ENCODE results near the gene SEC14L6. TPM values are rescaled to one million over a fixed set of nuclear protein-coding genes. Genes with fewer than 3 reads are reported as not detected.

SEC14L6 gene
- total RNA-seq, 2 experiments from 2014 or later, result not detected

DNA sequence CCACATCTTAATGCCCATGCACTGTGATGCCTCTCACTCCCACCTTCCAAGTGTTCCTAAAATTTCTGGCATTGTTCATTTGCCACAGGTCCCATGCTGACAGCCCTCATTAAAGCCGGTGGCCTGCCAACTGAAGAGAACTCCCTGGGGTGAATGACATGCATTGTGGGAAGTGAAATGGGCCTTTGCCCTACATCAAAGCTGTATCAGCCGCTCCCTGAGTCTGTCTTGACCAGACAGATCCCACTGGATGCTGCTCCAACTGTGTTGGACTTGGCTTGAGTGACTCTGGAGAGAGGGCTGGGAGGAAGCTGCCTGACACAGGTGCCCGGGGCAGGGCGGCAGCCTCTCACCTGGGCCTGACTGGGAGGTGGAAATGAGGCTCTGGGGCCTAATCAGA lies 32.3 kb downstream of the SEC14L6 start:
- POLR2A ChIA-PET, result no interaction called here
- no peak overlapping the region for H3K4me3 Mint-ChIP-seq

GRCh38 chr22:30513462-30513861 lies 33.1 kb downstream of the SEC14L6 start:
- DNase-seq, result no peak
- CTCF ChIA-PET, result no interaction called here
- no peak overlapping the region for H3K4me3 Mint-ChIP-seq
- peaks cover 3% of the 10 kb centered on the region for H3K27me3 Mint-ChIP-seq
- no peak overlapping the region for H3K27ac Mint-ChIP-seq
- no peaks in the 10 kb centered on the region for H3K4me1 Mint-ChIP-seq
- no peaks in the 10 kb centered on the region for H3K36me3 Mint-ChIP-seq (ENCODE audit: low read depth)
- POLR2A ChIA-PET, result interaction anchor here (0.6 kb wide), 1 partner anchor 22 kb away, joined by 3 read pairs; no protein-coding TSS in a partner anchor
- H3K9me3 Mint-ChIP-seq, result no peaks in the 10 kb centered on the region

More for the DNA sequence above, 32.3 kb downstream of the SEC14L6 start:
- Mint-ChIP-seq H3K36me3 (ENCODE audit: low read depth) (no peaks in the 10 kb centered on the region), H3K4me1 (no peaks in the 10 kb centered on the region), H3K27me3 (peaks cover 3% of the 10 kb centered on the region), H3K9me3 (no peaks in the 10 kb centered on the region), H3K27ac (no peak overlapping the region)
- DNase-seq, result no peak
- CTCF ChIA-PET, result no interaction called here

- Mint-ChIP-seq H3K36me3 (ENCODE audit: low read depth) (no peaks in the 10 kb centered on the region), H3K4me3 (no peak overlapping the region), H3K27ac (no peak overlapping the region), H3K4me1 (no peaks in the 10 kb centered on the region), H3K27me3 (peaks cover 2% of the 10 kb centered on the region), H3K9me3 (no peaks in the 10 kb centered on the region)
- ChIA-PET POLR2A (no interaction called here), CTCF (no interaction called here)
- DNase-seq, result no peak
Measured at GRCh38 chr22:30511911-30512310, 34.6 kb downstream of the SEC14L6 start.

GRCh38 chr22:30511109-30511508 lies 35.4 kb downstream of the SEC14L6 start:
- DNase-seq, result no peak
- no peak overlapping the region for H3K4me3 Mint-ChIP-seq
- no peaks in the 10 kb centered on the region for H3K9me3 Mint-ChIP-seq
- no peaks in the 10 kb centered on the region for H3K4me1 Mint-ChIP-seq
- no peak overlapping the region for H3K27ac Mint-ChIP-seq
- peaks cover 7% of the 10 kb centered on the region for H3K27me3 Mint-ChIP-seq
- ChIA-PET POLR2A (no interaction called here), CTCF (interaction anchor here (0.7 to 1.2 kb wide), 2 partner anchors 124 to 362 kb away, joined by 3 read pairs; no protein-coding TSS in a partner anchor)
- H3K36me3 Mint-ChIP-seq (ENCODE audit: low read depth), result no peaks in the 10 kb centered on the region

- Mint-ChIP-seq H3K9me3 (no peaks in the 10 kb centered on the region), H3K27ac (no peak overlapping the region), H3K4me1 (no peaks in the 10 kb centered on the region), H3K4me3 (no peak overlapping the region), H3K27me3 (peaks cover 19% of the 10 kb centered on the region), H3K36me3 (ENCODE audit: low read depth) (no peaks in the 10 kb centered on the region)
- no peak for DNase-seq
- ChIA-PET POLR2A (no interaction called here), CTCF (no interaction called here)
Measured at GRCh38 chr22:30508216-30508615, 38.3 kb downstream of the SEC14L6 start.

GRCh38 chr22:30507670-30508069 lies 38.9 kb downstream of the SEC14L6 start:
- Mint-ChIP-seq H3K27ac (no peak overlapping the region), H3K4me1 (no peaks in the 10 kb centered on the region), H3K9me3 (no peaks in the 10 kb centered on the region), H3K4me3 (no peak overlapping the region), H3K27me3 (peaks cover 19% of the 10 kb centered on the region), H3K36me3 (ENCODE audit: low read depth) (no peaks in the 10 kb centered on the region)
- POLR2A ChIA-PET, result no interaction called here
- no peak for DNase-seq
- CTCF ChIA-PET, result no interaction called here

- H3K27ac Mint-ChIP-seq, result no peak overlapping the region
- H3K9me3 Mint-ChIP-seq, result no peaks in the 10 kb centered on the region
- H3K4me1 Mint-ChIP-seq, result no peaks in the 10 kb centered on the region
- no peaks in the 10 kb centered on the region for H3K36me3 Mint-ChIP-seq (ENCODE audit: low read depth)
- H3K4me3 Mint-ChIP-seq, result no peak overlapping the region
- ChIA-PET POLR2A (no interaction called here), CTCF (no interaction called here)
- H3K27me3 Mint-ChIP-seq, result peaks cover 19% of the 10 kb centered on the region
- no peak for DNase-seq
Measured at GRCh38 chr22:30506507-30506968, 40.0 kb downstream of the SEC14L6 start.

GRCh38 chr22:30503551-30503950 lies 43.0 kb downstream of the SEC14L6 start:
- no peaks in the 10 kb centered on the region for H3K9me3 Mint-ChIP-seq
- H3K36me3 Mint-ChIP-seq (ENCODE audit: low read depth), result no peaks in the 10 kb centered on the region
- CTCF ChIA-PET, result no interaction called here
- no peak overlapping the region for H3K27ac Mint-ChIP-seq
- peaks cover 19% of the 10 kb centered on the region for H3K27me3 Mint-ChIP-seq
- POLR2A ChIA-PET, result no interaction called here
- H3K4me3 Mint-ChIP-seq, result no peak overlapping the region
- no peaks in the 10 kb centered on the region for H3K4me1 Mint-ChIP-seq
- no peak for DNase-seq

- H3K4me1 Mint-ChIP-seq, result no peaks in the 10 kb centered on the region
- peaks cover 23% of the 10 kb centered on the region for H3K27me3 Mint-ChIP-seq
- DNase-seq, result no peak
- H3K36me3 Mint-ChIP-seq (ENCODE audit: low read depth), result no peaks in the 10 kb centered on the region
- H3K4me3 Mint-ChIP-seq, result no peak overlapping the region
- ChIA-PET POLR2A (no interaction called here), CTCF (no interaction called here)
- H3K9me3 Mint-ChIP-seq, result no peaks in the 10 kb centered on the region
- no peak overlapping the region for H3K27ac Mint-ChIP-seq
Measured at GRCh38 chr22:30502911-30503310, 43.6 kb downstream of the SEC14L6 start.

GRCh38 chr22:30502153-30502552 lies 44.4 kb downstream of the SEC14L6 start:
- H3K4me1 Mint-ChIP-seq, result no peaks in the 10 kb centered on the region
- H3K4me3 Mint-ChIP-seq, result no peak overlapping the region
- H3K36me3 Mint-ChIP-seq (ENCODE audit: low read depth), result no peaks in the 10 kb centered on the region
- peaks cover 23% of the 10 kb centered on the region for H3K27me3 Mint-ChIP-seq
- CTCF ChIA-PET, result no interaction called here
- no peaks in the 10 kb centered on the region for H3K9me3 Mint-ChIP-seq
- no peak for DNase-seq
- POLR2A ChIA-PET, result no interaction called here
- H3K27ac Mint-ChIP-seq, result no peak overlapping the region

DNA sequence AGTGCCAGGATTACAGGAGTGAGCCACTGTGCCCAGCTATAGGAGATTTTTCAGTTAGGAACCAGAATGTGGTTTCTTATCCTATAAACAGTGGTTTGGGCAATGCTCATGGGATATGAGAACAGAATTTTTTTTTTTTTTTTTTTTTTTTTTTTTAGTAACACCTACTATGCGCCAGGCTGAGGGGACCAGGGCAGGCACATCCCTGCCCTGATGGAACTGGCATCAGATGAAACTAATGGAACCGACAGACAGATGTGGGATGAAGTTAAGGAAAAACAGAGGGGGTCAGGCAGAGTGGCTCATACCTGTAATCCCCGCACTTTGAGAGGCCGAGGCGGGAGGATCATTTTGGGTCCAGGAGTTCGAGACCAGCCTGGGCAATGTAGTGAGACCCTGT lies 45.9 kb downstream of the SEC14L6 start:
- ChIA-PET CTCF (interaction anchor here (0.6 kb wide), 1 partner anchor 1065 kb away, joined by 4 read pairs; no protein-coding TSS in a partner anchor), POLR2A (no interaction called here)
- H3K27ac Mint-ChIP-seq, result no peak overlapping the region
- H3K4me1 Mint-ChIP-seq, result no peaks in the 10 kb centered on the region
- no peak overlapping the region for H3K4me3 Mint-ChIP-seq
- H3K36me3 Mint-ChIP-seq (ENCODE audit: low read depth), result no peaks in the 10 kb centered on the region
- no peak for DNase-seq
- H3K9me3 Mint-ChIP-seq, result no peaks in the 10 kb centered on the region
- peaks cover 19% of the 10 kb centered on the region for H3K27me3 Mint-ChIP-seq

- DNase-seq, result no peak
- ChIA-PET CTCF (no interaction called here), POLR2A (no interaction called here)
- Mint-ChIP-seq H3K4me1 (no peaks in the 10 kb centered on the region), H3K36me3 (ENCODE audit: low read depth) (no peaks in the 10 kb centered on the region), H3K27me3 (peaks cover 7% of the 10 kb centered on the region), H3K27ac (no peak overlapping the region), H3K9me3 (no peaks in the 10 kb centered on the region), H3K4me3 (no peak overlapping the region)
Measured at GRCh38 chr22:30497466-30498150, 48.9 kb downstream of the SEC14L6 start.

GRCh38 chr22:30495041-30495784 lies 51.3 kb downstream of the SEC14L6 start:
- Mint-ChIP-seq H3K9me3 (no peaks in the 10 kb centered on the region), H3K4me3 (no peak overlapping the region), H3K4me1 (no peaks in the 10 kb centered on the region), H3K27me3 (peaks cover 10% of the 10 kb centered on the region), H3K27ac (no peak overlapping the region), H3K36me3 (ENCODE audit: low read depth) (no peaks in the 10 kb centered on the region)
- DNase-seq, result no peak
- ChIA-PET POLR2A (no interaction called here), CTCF (interaction anchor here (1.0 kb wide), 1 partner anchor 10 kb away, joined by 4 read pairs; no protein-coding TSS in a partner anchor)

DNA sequence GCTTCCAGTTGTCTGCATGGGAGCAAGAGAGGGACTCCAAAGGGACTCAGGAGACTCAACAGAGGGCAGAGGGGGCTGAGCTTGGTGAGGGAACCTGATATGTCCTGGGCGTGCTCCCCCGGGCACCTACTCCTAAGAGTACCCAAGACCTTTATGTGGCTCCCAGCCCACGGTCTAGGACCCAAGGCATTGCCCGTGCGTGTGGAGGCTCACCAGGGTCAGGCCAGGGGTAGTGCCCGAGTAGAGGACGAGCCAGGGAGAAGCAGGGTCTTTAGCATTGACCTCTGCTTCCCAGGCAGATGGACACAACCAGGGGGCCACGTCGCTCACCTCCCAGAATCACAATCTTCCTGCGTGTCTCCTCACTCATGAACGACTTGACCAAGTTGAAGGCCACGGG lies 54.4 kb downstream of the SEC14L6 start:
- ChIA-PET CTCF (no interaction called here), POLR2A (no interaction called here)

More for the DNA sequence above, 54.4 kb downstream of the SEC14L6 start:
- Mint-ChIP-seq H3K27me3 (peaks cover 4% of the 10 kb centered on the region), H3K36me3 (ENCODE audit: low read depth) (no peaks in the 10 kb centered on the region), H3K4me1 (no peaks in the 10 kb centered on the region), H3K27ac (no peak overlapping the region), H3K4me3 (no peak overlapping the region), H3K9me3 (no peaks in the 10 kb centered on the region)
- DNase-seq, result no peak

All from activated CD4-positive, alpha-beta memory T cell treated with anti-CD3 and anti-CD28 coated beads, Interleukin-2, amount 10 ng/mL, durations not matched to agents 7 days and 5 days (primary cell).